Measurements from ENCODE around the gene USP10. TPM values are rescaled to one million over a fixed set of nuclear protein-coding genes. Genes with fewer than 3 reads are reported as not detected.

The USP10 gene
- total RNA-seq, 2 donors from 2014 or later, result 148 to 149 TPM

DNA sequence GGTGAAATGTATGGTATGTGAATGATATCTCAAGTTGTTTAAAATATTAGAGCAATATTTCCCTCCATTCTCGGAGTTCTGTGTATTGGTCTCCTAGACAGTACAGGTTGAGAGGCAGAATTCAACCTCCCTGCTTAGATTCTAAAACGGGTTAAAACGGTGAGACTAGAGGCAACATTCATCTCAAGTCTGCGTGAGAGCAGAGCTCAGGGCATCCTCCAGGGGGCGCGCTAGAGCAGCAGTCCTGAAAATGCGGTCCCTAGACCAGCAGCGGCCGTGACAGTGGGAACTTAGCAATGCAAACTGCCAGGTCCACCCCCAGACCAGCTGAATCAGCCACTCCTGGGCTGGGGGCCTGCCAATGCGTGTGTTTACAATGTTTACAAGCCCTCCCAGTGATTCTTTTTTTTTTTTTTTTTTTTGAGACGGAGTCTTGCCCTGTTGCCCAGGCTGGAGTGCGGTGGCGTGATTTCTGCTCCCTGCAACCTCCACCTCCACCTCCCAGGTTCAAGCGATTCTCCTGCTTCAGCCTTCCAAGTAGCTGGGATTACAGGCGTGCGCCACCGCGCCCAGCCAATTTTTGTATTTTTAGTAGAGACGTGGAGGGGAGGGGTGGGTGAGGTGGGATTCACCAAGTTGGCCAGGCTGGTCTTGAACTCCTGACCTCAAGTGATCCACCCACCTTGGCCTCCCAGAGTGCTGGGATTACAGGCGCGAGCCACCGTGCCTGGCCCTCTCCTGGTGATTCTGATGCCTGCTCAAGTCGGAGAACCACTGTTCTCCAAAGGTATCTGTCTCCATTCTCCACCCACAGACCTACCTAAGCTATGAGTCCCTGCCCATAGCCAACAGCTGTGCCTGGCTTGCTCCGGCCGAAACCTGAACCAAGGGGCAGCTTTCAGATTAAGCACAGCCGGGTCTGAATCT lies 27.3 kb upstream of the USP10 start:
- TF ChIP-seq, protein P1, sequence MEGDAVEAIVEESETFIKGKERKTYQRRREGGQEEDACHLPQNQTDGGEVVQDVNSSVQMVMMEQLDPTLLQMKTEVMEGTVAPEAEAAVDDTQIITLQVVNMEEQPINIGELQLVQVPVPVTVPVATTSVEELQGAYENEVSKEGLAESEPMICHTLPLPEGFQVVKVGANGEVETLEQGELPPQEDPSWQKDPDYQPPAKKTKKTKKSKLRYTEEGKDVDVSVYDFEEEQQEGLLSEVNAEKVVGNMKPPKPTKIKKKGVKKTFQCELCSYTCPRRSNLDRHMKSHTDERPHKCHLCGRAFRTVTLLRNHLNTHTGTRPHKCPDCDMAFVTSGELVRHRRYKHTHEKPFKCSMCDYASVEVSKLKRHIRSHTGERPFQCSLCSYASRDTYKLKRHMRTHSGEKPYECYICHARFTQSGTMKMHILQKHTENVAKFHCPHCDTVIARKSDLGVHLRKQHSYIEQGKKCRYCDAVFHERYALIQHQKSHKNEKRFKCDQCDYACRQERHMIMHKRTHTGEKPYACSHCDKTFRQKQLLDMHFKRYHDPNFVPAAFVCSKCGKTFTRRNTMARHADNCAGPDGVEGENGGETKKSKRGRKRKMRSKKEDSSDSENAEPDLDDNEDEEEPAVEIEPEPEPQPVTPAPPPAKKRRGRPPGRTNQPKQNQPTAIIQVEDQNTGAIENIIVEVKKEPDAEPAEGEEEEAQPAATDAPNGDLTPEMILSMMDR (conservative IDR thresholded peaks at IDR 0.05), result peak; percentile 94
- peaks cover 15% of the 10 kb centered on the region for H3K4me1 Mint-ChIP-seq
- 62 to 64% methylated on average over 10 to 26 of the region's 26 CpGs for WGBS, 2 experiments (ENCODE audit: insufficient coverage in 1 of 2, insufficient read length in 1 of 2)
- Histone ChIP-seq H3K27me3 (ENCODE audit: control insufficient read depth, insufficient read depth, low read length, poor library complexity, severe bottlenecking) (no peaks in the 10 kb centered on the region), H3K4me1 (ENCODE audit: control insufficient read depth, insufficient read depth, low read length) (peaks cover 5% of the 10 kb centered on the region), H3K27ac (ENCODE audit: low read depth, low read length) (no peak overlapping the region), H3K36me3 (ENCODE audit: control insufficient read depth, insufficient read depth, low read length) (no peaks in the 10 kb centered on the region), H3K4me3 (ENCODE audit: low read length) (no peak overlapping the region), H3K9me3 (ENCODE audit: control insufficient read depth, low read length) (no peaks in the 10 kb centered on the region), H3K9ac (ENCODE audit: extremely low read depth, low read length, poor library complexity, severe bottlenecking) (no peak overlapping the region)
- no peak overlapping the region for H3K4me3 Mint-ChIP-seq
- DNase-seq, result peak; percentile 95
- no peaks in the 10 kb centered on the region for H3K36me3 Mint-ChIP-seq (ENCODE audit: low read depth)
- no peak overlapping the region for H3K27ac Mint-ChIP-seq
- H3K9me3 Mint-ChIP-seq, result no peaks in the 10 kb centered on the region
- H3K27me3 Mint-ChIP-seq (ENCODE audit: insufficient read depth), result no peaks in the 10 kb centered on the region

DNA sequence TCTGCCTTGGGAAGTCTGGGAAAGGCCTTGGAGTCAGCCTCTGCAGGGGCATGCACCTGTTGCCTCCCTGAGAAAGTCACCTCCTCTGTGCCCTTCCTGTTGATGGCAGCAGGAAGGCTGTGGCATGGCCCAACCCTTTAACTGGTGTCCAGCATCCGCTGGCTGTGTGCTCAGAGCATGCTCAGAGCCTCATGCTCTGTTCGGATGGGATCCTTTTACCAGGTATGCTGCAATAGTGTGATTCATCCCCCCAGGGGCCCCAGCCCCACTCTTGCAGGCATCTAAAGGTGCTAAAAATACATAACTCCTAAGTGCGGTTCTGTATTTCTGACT lies 26.6 kb upstream of the USP10 start:
- Mint-ChIP-seq H3K4me3 (no peak overlapping the region), H3K9me3 (no peaks in the 10 kb centered on the region), H3K36me3 (ENCODE audit: low read depth) (no peaks in the 10 kb centered on the region), H3K27ac (no peak overlapping the region), H3K4me1 (peaks cover 14% of the 10 kb centered on the region), H3K27me3 (ENCODE audit: insufficient read depth) (no peaks in the 10 kb centered on the region)
- Histone ChIP-seq H3K9ac (ENCODE audit: extremely low read depth, low read length, poor library complexity, severe bottlenecking) (no peak overlapping the region), H3K4me1 (ENCODE audit: control insufficient read depth, insufficient read depth, low read length) (peaks cover 8% of the 10 kb centered on the region), H3K27ac (ENCODE audit: low read depth, low read length) (no peak overlapping the region), H3K27me3 (ENCODE audit: control insufficient read depth, insufficient read depth, low read length, poor library complexity, severe bottlenecking) (no peaks in the 10 kb centered on the region), H3K9me3 (ENCODE audit: control insufficient read depth, low read length) (no peaks in the 10 kb centered on the region), H3K4me3 (ENCODE audit: low read length) (no peak overlapping the region), H3K36me3 (ENCODE audit: control insufficient read depth, insufficient read depth, low read length) (no peaks in the 10 kb centered on the region)
- 92 to 97% methylated on average over 3 of the region's 3 CpGs for WGBS, 2 experiments (ENCODE audit: insufficient coverage in 1 of 2, insufficient read length in 1 of 2)
- TF ChIP-seq, protein P1 (conservative IDR thresholded peaks at IDR 0.05), result no peak
- DNase-seq, result no peak

DNA sequence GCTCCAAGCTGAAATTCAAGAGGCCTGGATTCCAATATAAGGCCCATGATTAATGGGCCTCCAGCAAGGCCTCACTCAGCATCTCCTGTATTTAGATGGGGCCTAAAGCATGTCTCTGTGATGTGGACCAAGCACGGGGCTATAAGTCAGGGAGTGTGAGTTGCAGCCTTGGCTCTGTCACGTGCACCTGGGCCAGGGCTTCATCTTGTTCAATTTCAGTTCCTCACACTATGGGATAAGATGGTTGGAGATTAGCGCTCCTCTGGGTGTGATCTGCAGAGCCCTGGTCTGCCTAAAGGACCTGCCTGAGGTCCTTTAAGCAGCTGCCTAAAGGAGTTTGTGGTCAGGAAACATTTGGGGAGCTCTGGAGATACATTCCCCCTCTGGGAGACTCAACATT lies 26.2 kb upstream of the USP10 start:
- Histone ChIP-seq H3K4me3 (ENCODE audit: low read length) (no peak overlapping the region), H3K4me1 (ENCODE audit: control insufficient read depth, insufficient read depth, low read length) (peaks cover 8% of the 10 kb centered on the region), H3K27ac (ENCODE audit: low read depth, low read length) (no peak overlapping the region), H3K27me3 (ENCODE audit: control insufficient read depth, insufficient read depth, low read length, poor library complexity, severe bottlenecking) (no peaks in the 10 kb centered on the region), H3K9ac (ENCODE audit: extremely low read depth, low read length, poor library complexity, severe bottlenecking) (no peak overlapping the region), H3K9me3 (ENCODE audit: control insufficient read depth, low read length) (no peaks in the 10 kb centered on the region), H3K36me3 (ENCODE audit: control insufficient read depth, insufficient read depth, low read length) (no peaks in the 10 kb centered on the region)
- no peak for DNase-seq
- H3K36me3 Mint-ChIP-seq (ENCODE audit: low read depth), result no peaks in the 10 kb centered on the region
- TF ChIP-seq, protein P1 (conservative IDR thresholded peaks at IDR 0.05), result no peak
- no peak overlapping the region for H3K27ac Mint-ChIP-seq
- H3K9me3 Mint-ChIP-seq, result no peaks in the 10 kb centered on the region
- 91 to 100% methylated on average over 1 to 3 of the region's 3 CpGs for WGBS, 2 experiments (ENCODE audit: insufficient coverage in 1 of 2, insufficient read length in 1 of 2)
- no peaks in the 10 kb centered on the region for H3K27me3 Mint-ChIP-seq (ENCODE audit: insufficient read depth)
- peaks cover 12% of the 10 kb centered on the region for H3K4me1 Mint-ChIP-seq
- no peak overlapping the region for H3K4me3 Mint-ChIP-seq
